ENCODE measurements around the gene PEA15. TPM values are rescaled to one million over a fixed set of nuclear protein-coding genes. Genes with fewer than 3 reads are reported as not detected.

The PEA15 gene
- polyA plus RNA-seq, 6 donors from 2014 or later = 11.2 to 21.6 (median 14.4) TPM

- peaks cover 3 to 18% (median 6%) of the 10 kb centered on the region in 3 donors for H3K4me1 Mint-ChIP-seq
- DNase-seq (no peak), ATAC-seq (ENCODE audit: low read depth in 2 of 2) (no peak)
- H3K9me3 Mint-ChIP-seq = no peaks in the 10 kb centered on the region
- no peak overlapping the region for H3K27ac Mint-ChIP-seq
- no peaks in the 10 kb centered on the region for H3K27me3 Mint-ChIP-seq
- H3K4me3 Mint-ChIP-seq = no peak overlapping the region
- H3K36me3 Mint-ChIP-seq = peaks cover 20% of the 10 kb centered on the region in 2 donors
Measured at GRCh38 chr1:160244209-160244608, 39.0 kb downstream of the PEA15 start.

- ATAC-seq (ENCODE audit: low read depth in 2 of 2) (no peak), DNase-seq (no peak)
- peak overlapping the region in 2 of 6 donors; percentile 3 to 44 for H3K27ac Mint-ChIP-seq
- H3K9me3 Mint-ChIP-seq = no peaks in the 10 kb centered on the region
- peaks cover 3 to 14% (median 6%) of the 10 kb centered on the region in 3 donors for H3K4me1 Mint-ChIP-seq
- no peaks in the 10 kb centered on the region for H3K27me3 Mint-ChIP-seq
- H3K36me3 Mint-ChIP-seq = peaks cover 9 to 12% of the 10 kb centered on the region in 2 donors
- no peak overlapping the region for H3K4me3 Mint-ChIP-seq
Measured at GRCh38 chr1:160245434-160245833, 40.2 kb downstream of the PEA15 start.

GRCh38 chr1:160247053-160247452 is 41.9 kb downstream of the PEA15 start:
- no peaks in the 10 kb centered on the region for H3K9me3 Mint-ChIP-seq
- no peaks in the 10 kb centered on the region for H3K27me3 Mint-ChIP-seq
- H3K36me3 Mint-ChIP-seq = peaks cover 5 to 9% of the 10 kb centered on the region in 2 donors
- H3K4me3 Mint-ChIP-seq = no peak overlapping the region
- DNase-seq (no peak), ATAC-seq (ENCODE audit: low read depth in 2 of 2) (no peak)
- peaks cover 3 to 19% (median 8%) of the 10 kb centered on the region in 3 donors for H3K4me1 Mint-ChIP-seq
- H3K27ac Mint-ChIP-seq = peak overlapping the region in 1 of 6 donors; percentile 30

- Mint-ChIP-seq H3K27ac (peak overlapping the region in 4 of 6 donors; percentile 10 to 69 (median 46)), H3K9me3 (no peaks in the 10 kb centered on the region), H3K36me3 (peaks cover 0 to 7% of the 10 kb centered on the region in 2 donors), H3K4me3 (no peak overlapping the region), H3K27me3 (no peaks in the 10 kb centered on the region), H3K4me1 (peaks cover 3 to 6% (median 4%) of the 10 kb centered on the region in 3 donors)
- DNase-seq = no peak
- ATAC-seq (ENCODE audit: low read depth in 2 of 2) = no peak
Measured at GRCh38 chr1:160251011-160251410, 45.8 kb downstream of the PEA15 start.

- ATAC-seq (ENCODE audit: low read depth in 2 of 2) (peak; percentile 98), DNase-seq (peak; percentile 40)
- H3K4me3 Mint-ChIP-seq = no peak overlapping the region
- peaks cover 0 to 7% of the 10 kb centered on the region in 2 donors for H3K36me3 Mint-ChIP-seq
- no peaks in the 10 kb centered on the region for H3K9me3 Mint-ChIP-seq
- H3K27ac Mint-ChIP-seq = peak overlapping the region in 5 of 6 donors; percentile 10 to 34 (median 19)
- H3K27me3 Mint-ChIP-seq = no peaks in the 10 kb centered on the region
- peaks cover 3 to 7% (median 6%) of the 10 kb centered on the region in 3 donors for H3K4me1 Mint-ChIP-seq
Measured at GRCh38 chr1:160251687-160252526, 46.7 kb downstream of the PEA15 start.

DNA sequence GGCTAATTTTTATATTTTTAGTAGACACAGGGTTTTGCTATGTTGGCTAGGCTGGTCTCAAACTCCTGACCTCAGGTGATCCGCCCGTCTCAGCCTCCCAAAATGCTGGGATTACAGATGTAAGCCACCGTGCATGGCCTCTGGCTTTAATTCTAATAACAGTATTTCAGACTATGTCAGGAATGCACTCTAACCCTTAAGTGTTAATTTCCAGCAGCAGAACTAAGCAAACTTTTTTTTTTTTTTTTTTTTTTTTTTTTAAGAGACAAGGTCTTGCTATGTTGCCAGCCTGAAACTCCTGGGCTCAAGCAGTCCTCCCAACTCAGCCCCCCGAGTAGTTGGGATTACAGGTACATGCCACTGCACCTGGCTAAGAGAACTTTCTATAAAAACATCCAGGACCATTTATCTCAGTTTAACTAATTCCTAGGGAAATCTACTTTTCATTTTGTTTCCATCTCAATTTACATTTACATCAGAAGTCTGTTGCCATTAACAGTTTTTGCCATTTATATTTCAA is 50.7 kb downstream of the PEA15 start:
- Mint-ChIP-seq H3K4me1 (peaks cover 9 to 26% (median 25%) of the 10 kb centered on the region in 3 donors), H3K36me3 (peaks cover 0 to 7% of the 10 kb centered on the region in 2 donors), H3K27ac (peak overlapping the region in 2 of 6 donors; percentile 42 to 64), H3K9me3 (no peaks in the 10 kb centered on the region), H3K4me3 (no peak overlapping the region), H3K27me3 (no peaks in the 10 kb centered on the region)
- ATAC-seq (ENCODE audit: low read depth in 2 of 2) (no peak), DNase-seq (no peak)

GRCh38 chr1:160256396-160257046 is 51.3 kb downstream of the PEA15 start:
- DNase-seq = no peak
- H3K9me3 Mint-ChIP-seq = no peaks in the 10 kb centered on the region
- no peak overlapping the region for H3K4me3 Mint-ChIP-seq
- peak overlapping the region in 1 of 6 donors; percentile 42 for H3K27ac Mint-ChIP-seq
- ATAC-seq (ENCODE audit: low read depth in 2 of 2) = no peak
- peaks cover 1 to 8% of the 10 kb centered on the region in 2 donors for H3K36me3 Mint-ChIP-seq
- no peaks in the 10 kb centered on the region for H3K27me3 Mint-ChIP-seq
- H3K4me1 Mint-ChIP-seq = peaks cover 13 to 33% (median 30%) of the 10 kb centered on the region in 3 donors

DNA sequence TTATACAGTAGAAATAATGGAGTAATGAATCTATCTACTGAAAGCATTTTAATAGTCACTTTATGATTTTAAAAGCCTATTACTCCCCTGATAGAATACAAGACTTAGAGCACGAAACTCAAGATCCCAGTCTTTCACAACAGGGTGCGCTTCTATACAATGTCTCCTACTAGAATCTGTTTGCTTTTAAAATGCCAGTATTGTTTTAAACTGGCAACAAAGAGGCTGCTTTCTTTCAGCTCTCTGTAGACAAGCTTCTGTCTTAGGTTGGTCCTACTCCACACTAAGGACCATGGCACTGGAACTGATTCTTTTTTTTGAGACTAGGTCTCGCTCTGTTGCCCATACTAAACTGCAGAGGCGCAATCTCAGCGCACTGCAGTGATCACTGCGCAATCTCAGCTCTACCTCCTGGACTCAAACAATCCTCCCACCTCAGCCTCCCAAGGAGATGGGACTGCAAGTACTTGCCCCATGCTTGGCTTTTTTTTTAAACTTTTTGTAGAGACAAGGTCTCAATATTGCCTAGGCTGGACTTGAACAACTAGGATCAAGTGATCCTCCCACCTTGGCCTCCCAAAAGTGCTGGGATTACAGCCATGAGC is 52.3 kb downstream of the PEA15 start:
- Mint-ChIP-seq H3K27me3 (no peaks in the 10 kb centered on the region), H3K4me1 (peaks cover 17 to 38% (median 29%) of the 10 kb centered on the region in 3 donors), H3K4me3 (no peak overlapping the region), H3K9me3 (no peaks in the 10 kb centered on the region), H3K27ac (peak overlapping the region in 1 of 6 donors; percentile 21), H3K36me3 (peaks cover 6 to 7% of the 10 kb centered on the region in 2 donors)
- DNase-seq (no peak), ATAC-seq (ENCODE audit: low read depth in 2 of 2) (no peak)

DNA sequence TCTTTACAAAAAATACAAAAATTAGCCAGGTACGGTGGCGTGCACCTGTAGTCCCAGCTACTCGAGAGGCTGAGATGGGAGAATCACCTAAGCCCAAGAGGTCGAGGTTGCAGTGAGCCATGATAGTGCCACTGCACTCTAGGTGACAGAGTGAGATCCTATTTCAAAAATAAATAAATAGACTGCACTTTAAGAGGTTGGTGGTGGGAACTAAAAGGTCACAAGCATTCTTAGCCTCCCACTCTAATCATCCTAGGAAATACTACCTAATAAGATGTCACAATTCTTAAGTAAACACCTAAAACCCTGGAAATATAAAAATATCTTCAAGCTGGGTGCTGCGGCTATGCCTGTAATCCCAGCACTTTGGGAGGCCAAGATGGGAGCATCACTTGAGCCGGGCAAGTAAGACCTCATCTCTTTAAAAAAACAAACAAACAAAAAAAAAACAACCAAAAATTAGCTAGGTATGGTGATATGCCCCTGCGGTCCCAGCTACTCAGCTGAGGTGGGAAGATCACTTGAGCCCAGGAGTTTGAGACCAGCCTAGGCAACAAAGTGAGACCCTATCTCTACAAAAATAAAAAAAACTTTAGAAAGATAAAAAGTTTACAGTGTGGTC is 53.1 kb downstream of the PEA15 start:
- H3K4me1 Mint-ChIP-seq = peaks cover 21 to 44% (median 35%) of the 10 kb centered on the region in 3 donors

DNA sequence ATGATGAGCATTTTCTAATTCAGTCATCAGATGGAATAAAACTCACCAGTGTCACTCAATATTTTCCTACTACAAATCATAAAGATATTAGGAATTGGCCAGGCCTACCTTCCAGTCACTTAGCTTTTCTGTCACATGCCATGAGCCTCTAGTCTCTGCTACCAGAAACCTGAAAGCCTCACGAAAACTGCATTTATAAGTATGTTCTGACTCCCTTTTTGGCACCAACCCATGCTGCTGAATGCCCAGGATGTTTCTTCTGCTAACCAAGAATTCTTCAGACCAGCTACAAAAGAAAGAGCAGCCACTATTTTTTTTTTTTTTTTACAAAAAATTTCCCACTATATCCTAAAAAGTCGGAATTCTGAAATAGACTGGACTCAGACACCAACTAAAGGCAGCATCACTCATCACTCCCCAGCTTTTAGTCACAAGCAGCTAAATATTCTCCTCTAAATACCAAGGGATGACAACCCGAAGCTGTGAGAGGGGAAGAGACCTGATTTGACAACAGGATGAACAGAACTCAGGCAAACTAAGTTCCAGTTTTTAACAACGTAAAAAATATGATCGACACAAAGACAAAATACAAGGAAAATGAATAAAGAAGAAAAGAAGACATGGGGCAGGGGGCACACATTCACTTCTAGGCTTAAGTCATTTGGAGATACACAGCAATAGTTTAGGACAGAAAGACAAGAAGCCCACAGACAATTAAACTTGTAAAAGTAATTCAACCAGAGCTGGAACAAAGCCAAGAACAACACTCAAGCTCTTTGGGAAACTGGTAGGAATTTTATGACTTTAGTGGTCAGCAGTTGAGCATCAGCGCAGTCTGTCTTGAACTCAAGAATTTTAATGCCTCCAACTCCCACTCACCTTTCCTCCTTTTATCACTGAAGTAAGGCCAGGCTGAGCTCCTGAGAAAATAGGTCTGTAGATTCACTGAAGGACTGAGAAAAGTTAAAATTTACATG is 55.5 kb downstream of the PEA15 start:
- H3K4me3 Mint-ChIP-seq = peak overlapping the region; percentile 61 to 100 (median 99)
- H3K36me3 Mint-ChIP-seq = peaks cover 3 to 7% of the 10 kb centered on the region in 2 donors
- no peaks in the 10 kb centered on the region for H3K27me3 Mint-ChIP-seq
- H3K9me3 Mint-ChIP-seq = no peaks in the 10 kb centered on the region
- no peak for ATAC-seq (ENCODE audit: low read depth in 2 of 2)
- peaks cover 21 to 47% (median 40%) of the 10 kb centered on the region in 3 donors for H3K4me1 Mint-ChIP-seq
- no peak for DNase-seq
- peak overlapping the region; percentile 89 to 100 (median 94) for H3K27ac Mint-ChIP-seq

More for the DNA sequence above, 53.1 kb downstream of the PEA15 start:
- H3K9me3 Mint-ChIP-seq = no peaks in the 10 kb centered on the region
- ATAC-seq (ENCODE audit: low read depth in 2 of 2) (no peak), DNase-seq (no peak)
- peak overlapping the region in 2 of 8 donors; percentile 9 to 68 for H3K4me3 Mint-ChIP-seq
- peaks cover 3 to 7% of the 10 kb centered on the region in 2 donors for H3K36me3 Mint-ChIP-seq
- H3K27ac Mint-ChIP-seq = peak overlapping the region in 4 of 6 donors; percentile 21 to 56 (median 38)
- H3K27me3 Mint-ChIP-seq = no peaks in the 10 kb centered on the region

DNA sequence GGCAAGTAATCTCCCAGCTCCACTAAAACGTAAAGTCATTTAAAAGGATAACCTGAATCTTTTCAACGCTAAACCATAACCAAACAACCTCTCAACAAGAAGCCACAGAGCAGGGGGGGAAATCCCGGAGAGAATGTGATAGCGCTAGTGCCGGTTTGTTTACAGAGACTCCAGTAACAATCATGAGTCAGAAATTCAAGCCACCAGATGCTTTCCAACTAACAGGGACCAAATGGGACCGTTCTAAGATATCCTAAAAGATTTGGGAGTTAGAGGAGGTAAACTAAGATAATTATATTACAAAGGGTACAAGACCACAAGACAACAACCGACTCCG is 56.3 kb downstream of the PEA15 start:
- Mint-ChIP-seq H3K9me3 (no peaks in the 10 kb centered on the region), H3K4me3 (peak overlapping the region; percentile 99 to 100 (median 99)), H3K4me1 (peaks cover 21 to 47% (median 40%) of the 10 kb centered on the region in 3 donors), H3K27me3 (no peaks in the 10 kb centered on the region), H3K36me3 (peaks cover 3 to 7% of the 10 kb centered on the region in 2 donors), H3K27ac (peak overlapping the region; percentile 90 to 100 (median 99))
- ATAC-seq (ENCODE audit: low read depth in 2 of 2) = peak; percentile 52 to 60
- peak; percentile 54 for DNase-seq

Measured in naive B cell (primary cell).